ENCODE results near the gene TRPM2.
"Not testable (repeated sequence)": the region's sequence is repeated elsewhere in the genome, so short reads cannot be mapped to it uniquely, and the experiment has no call there.

The TRPM2 gene

GRCh38 chr21:44405091-44405947 is 51.9 kb downstream of the TRPM2 start:
- Mint-ChIP-seq H3K27ac (no peak overlapping the region), H3K4me3 (no peak overlapping the region), H3K9me3 (peaks cover 24% of the 10 kb centered on the region), H3K36me3 (ENCODE audit: low read depth) (peaks cover 35% of the 10 kb centered on the region), H3K27me3 (ENCODE audit: low read depth) (no peaks in the 10 kb centered on the region), H3K4me1 (ENCODE audit: low read depth) (peaks cover 3% of the 10 kb centered on the region)

- Mint-ChIP-seq H3K27ac (no peak overlapping the region), H3K4me1 (ENCODE audit: low read depth) (peaks cover 3% of the 10 kb centered on the region), H3K27me3 (ENCODE audit: low read depth) (no peaks in the 10 kb centered on the region), H3K36me3 (ENCODE audit: low read depth) (peaks cover 35% of the 10 kb centered on the region), H3K4me3 (no peak overlapping the region), H3K9me3 (peaks cover 24% of the 10 kb centered on the region)
Observed at GRCh38 chr21:44405948-44406872, 52.8 kb downstream of the TRPM2 start.

- Mint-ChIP-seq H3K4me1 (ENCODE audit: low read depth) (peaks cover 3% of the 10 kb centered on the region), H3K9me3 (peaks cover 24% of the 10 kb centered on the region), H3K36me3 (ENCODE audit: low read depth) (peaks cover 33% of the 10 kb centered on the region), H3K27me3 (ENCODE audit: low read depth) (no peaks in the 10 kb centered on the region), H3K4me3 (no peak overlapping the region), H3K27ac (peak overlapping the region; percentile 65)
Observed at GRCh38 chr21:44406953-44407352, 53.5 kb downstream of the TRPM2 start.

GRCh38 chr21:44407493-44407892 is 54.1 kb downstream of the TRPM2 start:
- H3K27ac Mint-ChIP-seq: peak overlapping the region; percentile 45
- H3K4me3 Mint-ChIP-seq: no peak overlapping the region
- peaks cover 35% of the 10 kb centered on the region for H3K36me3 Mint-ChIP-seq (ENCODE audit: low read depth)
- peaks cover 3% of the 10 kb centered on the region for H3K4me1 Mint-ChIP-seq (ENCODE audit: low read depth)
- H3K9me3 Mint-ChIP-seq: peaks cover 24% of the 10 kb centered on the region
- H3K27me3 Mint-ChIP-seq (ENCODE audit: low read depth): peaks cover 2% of the 10 kb centered on the region

GRCh38 chr21:44408226-44408625 is 54.8 kb downstream of the TRPM2 start:
- no peak overlapping the region for H3K4me3 Mint-ChIP-seq
- H3K27ac Mint-ChIP-seq: no peak overlapping the region
- H3K36me3 Mint-ChIP-seq (ENCODE audit: low read depth): peaks cover 37% of the 10 kb centered on the region
- peaks cover 24% of the 10 kb centered on the region for H3K9me3 Mint-ChIP-seq
- peaks cover 4% of the 10 kb centered on the region for H3K27me3 Mint-ChIP-seq (ENCODE audit: low read depth)
- peaks cover 3% of the 10 kb centered on the region for H3K4me1 Mint-ChIP-seq (ENCODE audit: low read depth)

GRCh38 chr21:44413566-44414290 is 60.3 kb downstream of the TRPM2 start:
- Mint-ChIP-seq H3K27me3 (ENCODE audit: low read depth) (peaks cover 4% of the 10 kb centered on the region), H3K4me1 (ENCODE audit: low read depth) (no peaks in the 10 kb centered on the region), H3K4me3 (no peak overlapping the region), H3K36me3 (ENCODE audit: low read depth) (peaks cover 23% of the 10 kb centered on the region), H3K27ac (no peak overlapping the region), H3K9me3 (peaks cover 13% of the 10 kb centered on the region)

GRCh38 chr21:44414291-44415072 is 61.1 kb downstream of the TRPM2 start:
- H3K36me3 Mint-ChIP-seq (ENCODE audit: low read depth): peaks cover 21% of the 10 kb centered on the region
- H3K9me3 Mint-ChIP-seq: peaks cover 10% of the 10 kb centered on the region

GRCh38 chr21:44415073-44416025 is 61.9 kb downstream of the TRPM2 start:
- Mint-ChIP-seq H3K36me3 (ENCODE audit: low read depth) (peaks cover 21% of the 10 kb centered on the region), H3K4me3 (no peak overlapping the region), H3K9me3 (peaks cover 10% of the 10 kb centered on the region), H3K4me1 (ENCODE audit: low read depth) (no peaks in the 10 kb centered on the region), H3K27me3 (ENCODE audit: low read depth) (peaks cover 4% of the 10 kb centered on the region), H3K27ac (no peak overlapping the region)

More at GRCh38 chr21:44414291-44415072, 61.1 kb downstream of the TRPM2 start:
- Mint-ChIP-seq H3K4me3 (no peak overlapping the region), H3K4me1 (ENCODE audit: low read depth) (no peaks in the 10 kb centered on the region), H3K27ac (no peak overlapping the region), H3K27me3 (ENCODE audit: low read depth) (peaks cover 4% of the 10 kb centered on the region)

GRCh38 chr21:44416193-44416592 is 62.8 kb downstream of the TRPM2 start:
- Mint-ChIP-seq H3K36me3 (ENCODE audit: low read depth) (peaks cover 21% of the 10 kb centered on the region), H3K4me3 (no peak overlapping the region), H3K27me3 (ENCODE audit: low read depth) (peaks cover 4% of the 10 kb centered on the region), H3K4me1 (ENCODE audit: low read depth) (no peaks in the 10 kb centered on the region), H3K9me3 (peaks cover 10% of the 10 kb centered on the region), H3K27ac (no peak overlapping the region)

GRCh38 chr21:44417621-44418107 is 64.2 kb downstream of the TRPM2 start:
- Mint-ChIP-seq H3K36me3 (ENCODE audit: low read depth) (peaks cover 17% of the 10 kb centered on the region), H3K9me3 (peaks cover 10% of the 10 kb centered on the region)
- not testable (repeated sequence) for H3K4me3 Mint-ChIP-seq; H3K27ac Mint-ChIP-seq; H3K27me3 Mint-ChIP-seq (ENCODE audit: low read depth); H3K4me1 Mint-ChIP-seq (ENCODE audit: low read depth)

- Mint-ChIP-seq H3K36me3 (ENCODE audit: low read depth) (peaks cover 17% of the 10 kb centered on the region), H3K4me1 (ENCODE audit: low read depth) (no peaks in the 10 kb centered on the region), H3K27ac (no peak overlapping the region), H3K9me3 (peaks cover 10% of the 10 kb centered on the region), H3K27me3 (ENCODE audit: low read depth) (no peaks in the 10 kb centered on the region), H3K4me3 (no peak overlapping the region)
Observed at GRCh38 chr21:44418108-44418875, 64.9 kb downstream of the TRPM2 start.

GRCh38 chr21:44418876-44419230 is 65.4 kb downstream of the TRPM2 start:
- Mint-ChIP-seq H3K27me3 (ENCODE audit: low read depth) (no peaks in the 10 kb centered on the region), H3K36me3 (ENCODE audit: low read depth) (peaks cover 15% of the 10 kb centered on the region), H3K27ac (no peak overlapping the region), H3K4me3 (no peak overlapping the region), H3K9me3 (peaks cover 10% of the 10 kb centered on the region), H3K4me1 (ENCODE audit: low read depth) (no peaks in the 10 kb centered on the region)

Measured in T-helper 1 cell treated with Interleukin-12 subunit alpha and Interleukin-12 subunit beta and Interleukin-4 antibody, amounts not matched to agents 30 μg/mL and 1 μg/mL, for 36 hours (primary cell).